Adrenal gland (tissue), 5 donors: ENCODE measurements around the gene PRDM10.

Experiments
- CTCF ChIP-seq, 6 experiments: fragments of 450-650 bp in 4 of 6; fragments of 200-600 bp in 2 of 6; sonication (generic) in 1 of 6; IDR thresholded peaks; 1 replicate in 5 of 6; 2 replicates in 1 of 6; pipeline versions ENCODE4 v1.5.1 to v1.8.0; 2016 to 2021; ENCODE audit warnings: antibody characterized with exemption in 6 of 6, mild to moderate bottlenecking in 2 of 6, moderate library complexity in 1 of 6
- POLR2A ChIP-seq, 2 donors: fragments of 450-650 bp; IDR thresholded peaks; one replicate each; pipeline ENCODE4 v1.6.1; 2017; ENCODE audit warnings: antibody characterized with exemption in 2 of 2, mild to moderate bottlenecking in 2 of 2, moderate library complexity in 1 of 2
- donor health status: DM: no; HTN: no; CAD: no.

- TF ChIP-seq CTCF (IDR thresholded peaks at IDR 0.05) (no peak), POLR2A (IDR thresholded peaks at IDR 0.05) (no peak)
Observed at GRCh38 chr11:130034236-130034635, 31.6 kb upstream of the PRDM10 start.
